ENCODE measurements around the gene TRIM2.
"Not testable (repeated sequence)": the region's sequence is repeated elsewhere in the genome, so short reads cannot be mapped to it uniquely, and the experiment has no call there.

The TRIM2 gene

DNA sequence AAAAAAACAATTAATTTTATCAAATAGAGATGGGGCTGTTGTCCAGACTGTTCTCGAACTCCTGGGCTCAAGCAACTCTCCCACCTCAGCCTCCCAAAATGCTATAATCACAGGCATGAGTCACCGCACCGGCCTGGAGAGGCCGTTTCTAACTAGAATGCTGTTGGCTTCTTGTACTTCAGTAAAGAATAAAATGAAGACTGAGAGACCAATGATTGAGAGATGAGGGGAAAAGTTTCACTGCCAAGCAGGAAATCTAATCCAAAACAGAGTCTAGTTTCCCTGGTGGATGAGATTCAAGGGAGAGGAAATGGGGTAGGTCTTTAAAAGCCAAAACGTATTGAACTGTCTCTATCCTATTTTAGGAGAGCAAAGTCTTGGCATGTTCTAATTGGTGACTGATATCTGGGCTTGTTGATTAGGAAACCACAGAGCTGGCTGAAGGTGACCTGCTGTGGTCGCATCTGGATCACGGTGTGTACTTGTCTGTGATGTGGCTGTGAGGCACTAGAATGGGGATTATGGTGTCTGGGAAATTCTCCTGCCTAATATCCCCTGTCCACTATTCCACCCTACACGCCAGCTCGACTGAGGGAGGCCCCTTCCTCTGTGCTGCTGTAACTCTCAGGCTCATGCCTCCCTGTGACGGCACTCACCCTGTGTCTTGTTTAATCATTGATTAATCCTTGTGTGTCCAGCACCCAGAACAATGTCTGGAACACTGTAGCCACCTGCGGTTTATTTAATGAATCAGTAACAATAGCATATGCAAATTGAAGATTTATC, 15.0 kb upstream of the TRIM2 start:
- DNase-seq (ENCODE audit: low read depth in 2 of 2), result no peak

DNA sequence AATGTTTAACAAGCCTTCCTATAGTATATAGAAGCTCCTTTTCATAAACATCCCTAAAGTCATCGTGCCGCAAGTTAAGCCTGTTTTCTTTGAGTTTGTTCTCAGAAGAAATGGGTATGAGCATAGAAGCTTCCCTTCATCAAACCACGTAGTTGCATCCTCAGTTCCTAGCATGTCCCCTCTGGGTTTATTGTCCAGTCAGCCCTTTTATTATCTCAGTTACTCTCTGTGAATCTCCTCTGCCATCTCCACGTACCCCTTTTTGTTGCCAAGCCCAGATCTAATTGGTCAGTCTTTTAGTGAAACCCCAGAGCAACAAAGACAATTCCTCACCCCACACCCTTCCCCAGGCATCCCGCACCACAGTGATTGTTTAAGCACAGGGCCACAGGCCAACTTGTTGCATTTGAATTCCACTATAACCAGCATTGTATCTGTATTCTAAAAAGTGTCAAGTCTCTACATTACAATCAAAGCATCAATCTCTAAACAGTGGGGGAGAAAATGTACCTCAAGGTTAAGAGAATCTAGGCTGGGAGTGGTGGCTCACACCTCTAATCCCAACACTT, 12.4 kb upstream of the TRIM2 start:
- no peak for DNase-seq (ENCODE audit: low read depth in 2 of 2)

DNA sequence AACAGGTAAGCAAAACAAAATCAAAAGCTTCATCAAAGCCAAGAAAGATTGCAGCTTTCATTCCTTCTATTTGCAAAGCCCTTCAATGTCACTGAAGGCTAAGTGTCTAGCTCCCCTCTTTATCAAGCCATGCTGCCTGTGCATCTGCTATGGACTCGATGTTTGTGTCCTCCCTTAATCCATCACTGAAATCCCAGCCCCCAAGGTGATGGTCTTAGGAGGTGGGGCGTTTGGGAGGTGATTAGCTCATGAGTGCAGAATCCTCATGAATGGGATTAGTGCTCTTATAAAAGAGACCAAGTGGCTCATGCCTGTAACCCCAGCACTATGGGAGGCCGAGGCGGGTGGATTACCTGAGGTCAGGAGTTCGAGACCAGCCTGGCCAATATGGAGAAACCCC, 6.9 kb upstream of the TRIM2 start:
- DNase-seq (ENCODE audit: low read depth in 2 of 2), result no peak

DNA sequence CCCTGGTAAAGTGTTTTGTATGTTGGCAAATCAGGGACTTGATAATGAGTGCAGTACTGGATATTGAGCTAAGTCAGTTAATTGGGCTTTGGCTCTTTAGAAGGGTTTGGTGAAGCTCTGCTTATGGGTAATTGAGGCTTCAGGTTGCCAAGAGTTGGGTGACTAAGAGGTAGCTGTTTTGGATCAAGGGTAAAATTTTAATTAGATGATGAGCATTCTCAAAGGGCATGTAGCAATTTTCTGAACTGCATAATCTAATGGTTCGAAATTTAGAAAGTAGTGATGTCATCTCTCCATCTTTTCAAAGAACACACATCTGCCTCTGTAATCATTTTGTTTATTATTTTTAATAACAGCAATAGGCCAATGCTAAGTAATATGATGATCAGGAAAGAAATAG, 5.5 kb upstream of the TRIM2 start:
- DNase-seq (ENCODE audit: low read depth in 2 of 2), result no peak

DNA sequence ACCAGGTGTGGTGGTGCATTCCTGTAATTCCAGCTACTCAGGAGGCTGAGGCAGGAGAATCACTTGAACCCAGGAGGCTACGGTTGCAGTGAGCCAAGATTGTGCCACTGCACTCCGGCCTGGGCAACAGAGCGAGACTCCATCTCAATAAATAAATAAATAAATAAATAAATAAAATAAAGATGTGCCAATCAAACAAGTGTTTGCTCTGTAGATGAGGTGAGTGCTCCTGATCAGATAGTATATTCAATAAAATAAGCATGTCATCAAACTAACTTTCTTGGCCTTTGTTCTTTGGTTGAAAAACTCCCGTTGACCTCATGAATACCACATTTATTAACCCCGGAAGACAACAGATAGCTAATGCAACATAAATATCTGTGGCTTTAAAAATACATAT, 497 bp upstream of the TRIM2 start:
- not testable (repeated sequence) for DNase-seq (ENCODE audit: low read depth in 2 of 2)

DNA sequence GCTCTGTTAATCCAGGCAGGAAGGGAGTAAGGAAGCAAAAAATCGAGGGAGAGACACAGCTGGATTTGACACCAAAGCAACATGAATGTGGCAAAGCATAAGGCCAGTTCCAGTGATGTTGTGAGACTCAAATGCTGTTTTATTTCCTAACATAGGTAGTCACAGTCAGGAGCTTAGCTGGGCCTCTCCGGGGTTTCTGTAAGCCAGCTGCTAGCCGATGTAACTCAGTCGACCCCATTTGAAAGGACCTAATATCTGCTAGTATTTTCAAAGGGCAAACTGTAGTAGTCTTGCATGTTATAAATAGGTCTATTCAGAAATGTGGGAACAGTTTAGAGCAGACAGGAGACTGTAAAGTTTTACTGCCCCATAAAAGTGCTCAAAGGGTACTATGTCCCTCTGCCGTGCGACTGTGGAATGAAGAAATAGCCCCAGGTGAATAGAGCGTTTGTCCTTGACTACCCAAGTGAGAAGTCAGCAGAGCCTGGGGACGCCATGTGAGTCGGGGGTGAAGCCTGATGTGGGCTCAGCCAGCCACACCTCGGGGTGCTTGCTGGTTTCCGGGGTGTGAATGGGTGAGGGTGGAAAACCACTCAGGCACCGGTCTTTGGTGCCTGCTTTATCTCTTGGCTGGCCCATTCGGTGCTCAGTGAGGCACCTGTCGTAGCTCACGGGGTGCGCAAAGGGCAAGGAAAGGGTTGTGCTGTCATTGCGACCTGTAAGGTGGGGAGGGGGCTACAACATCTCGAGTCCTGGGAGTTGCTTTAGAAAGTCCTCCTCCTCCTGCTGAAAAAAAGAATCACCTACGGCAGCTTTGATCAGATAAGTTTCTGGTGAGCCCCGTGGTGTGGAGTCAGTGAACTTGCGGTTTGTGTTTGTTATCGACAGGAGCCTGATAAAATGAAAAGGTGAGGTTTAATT, 745 bp downstream of the TRIM2 start:
- no peak for DNase-seq (ENCODE audit: low read depth in 2 of 2)

DNA sequence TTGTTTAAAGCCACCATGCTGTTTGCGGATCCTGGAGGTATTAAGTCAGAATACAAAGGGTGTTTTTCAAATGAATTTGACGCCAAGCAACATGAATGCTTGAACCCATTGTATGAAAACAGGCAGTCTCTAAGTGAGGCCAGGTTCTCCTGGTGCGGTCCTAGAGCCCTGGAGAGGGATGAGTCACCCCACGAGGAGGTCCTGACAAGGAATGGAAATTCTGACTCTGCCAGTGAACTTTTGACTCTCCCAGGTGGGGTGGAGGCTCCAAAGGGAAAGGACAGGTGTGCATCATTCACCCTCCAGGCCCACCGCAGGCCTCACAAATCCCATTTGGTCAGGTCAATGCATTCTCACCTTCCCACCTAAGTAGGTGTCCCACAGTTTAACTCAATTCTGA, 1.5 kb downstream of the TRIM2 start:
- DNase-seq (ENCODE audit: low read depth in 2 of 2), result no peak

DNA sequence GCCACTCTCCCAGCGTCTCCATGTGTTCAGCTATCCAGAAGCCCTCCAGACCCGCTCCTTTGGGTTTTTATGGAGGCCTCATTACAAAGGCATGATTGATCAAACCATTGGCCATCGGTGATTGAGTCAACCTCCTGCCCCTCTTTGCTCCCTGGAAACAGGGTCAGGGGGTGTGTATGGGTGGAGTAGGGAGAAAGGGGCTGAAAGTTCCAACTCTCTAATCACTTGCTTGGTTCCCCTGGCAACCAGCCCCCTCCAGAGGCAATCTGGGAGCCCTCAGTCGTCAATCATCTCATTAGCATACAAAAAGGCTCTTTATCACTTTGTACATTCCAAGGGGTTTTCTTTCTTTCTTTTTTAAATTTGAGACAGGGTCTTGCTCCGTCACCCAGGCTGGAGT, 2.3 kb downstream of the TRIM2 start:
- DNase-seq (ENCODE audit: low read depth in 2 of 2), result no peak

DNA sequence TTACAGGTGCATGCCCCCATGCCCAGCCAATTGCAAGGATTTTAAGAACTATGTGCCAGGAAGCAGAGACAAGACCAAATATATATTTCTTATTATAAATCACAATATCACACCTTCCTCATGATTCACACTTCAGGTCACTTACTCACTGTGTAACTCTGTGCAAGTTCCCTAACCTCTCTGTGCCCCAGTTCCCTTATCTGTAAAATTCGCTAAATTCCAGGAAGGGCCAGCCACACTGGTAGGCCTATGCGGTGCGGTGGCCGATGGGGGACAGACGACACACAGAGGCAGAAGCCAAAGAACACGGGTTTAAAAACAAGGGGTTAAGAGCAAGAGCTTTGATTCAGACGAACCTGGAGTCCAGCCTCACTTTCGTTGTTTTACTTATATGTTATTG, 2.8 kb downstream of the TRIM2 start:
- DNase-seq (ENCODE audit: low read depth in 2 of 2), result no peak

DNA sequence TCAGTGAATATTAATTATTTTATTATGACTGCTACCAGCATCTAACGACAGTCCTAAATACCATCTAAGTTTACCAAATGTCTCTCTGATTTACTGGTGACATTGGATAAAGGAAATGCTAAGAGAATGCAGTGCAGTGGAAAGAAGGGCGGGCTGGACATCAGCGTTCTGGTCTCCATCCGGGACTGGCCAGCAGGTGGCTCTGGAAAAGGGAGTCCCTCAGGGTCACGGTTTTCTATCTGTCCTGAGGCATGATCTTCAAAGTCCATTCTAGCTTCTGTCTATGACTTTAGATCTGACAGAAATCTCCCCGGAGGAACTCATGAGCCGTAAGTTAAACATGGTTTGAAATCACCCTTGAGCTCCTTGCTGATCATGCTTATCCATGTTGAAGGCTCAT, 3.3 kb downstream of the TRIM2 start:
- DNase-seq (ENCODE audit: low read depth in 2 of 2), result no peak

DNA sequence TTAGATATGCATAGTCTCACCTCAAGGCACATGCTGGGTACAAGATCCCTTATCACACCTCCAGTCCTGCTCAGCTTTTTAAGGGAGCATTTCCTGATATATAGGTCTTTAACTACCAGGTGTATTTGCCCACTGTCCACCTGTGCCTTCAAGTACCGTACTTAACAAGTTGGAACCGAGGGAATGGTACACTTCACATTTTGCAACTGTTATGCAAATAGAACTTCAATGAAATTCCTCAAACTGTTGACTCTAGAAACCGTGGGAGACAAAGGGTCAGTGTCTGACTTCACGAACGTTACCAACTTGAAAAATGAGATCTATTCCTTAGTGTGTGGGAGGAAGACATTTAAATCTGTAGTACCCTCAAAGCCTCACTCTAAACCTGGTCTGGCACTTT, 5.2 kb downstream of the TRIM2 start:
- no peak for DNase-seq (ENCODE audit: low read depth in 2 of 2)

DNA sequence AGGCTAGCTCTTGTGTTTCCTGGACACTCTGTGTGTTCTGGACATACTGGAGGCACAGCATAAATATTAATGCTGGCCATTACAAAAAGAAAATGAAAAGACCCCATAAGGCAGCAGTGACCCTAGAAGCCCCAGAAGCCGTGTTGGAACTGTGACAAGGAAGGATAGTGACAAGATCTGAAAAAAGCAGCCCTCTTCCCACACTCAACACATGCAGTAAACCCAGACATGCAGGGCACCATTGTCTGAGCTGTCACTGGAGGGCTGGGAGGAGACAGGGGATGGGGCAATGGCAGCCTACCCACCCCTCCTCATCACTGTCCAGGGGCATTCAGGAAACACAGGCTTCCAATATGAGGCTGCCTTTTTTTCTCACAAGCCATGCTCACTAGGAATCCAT, 6.5 kb downstream of the TRIM2 start:
- no peak for DNase-seq (ENCODE audit: low read depth in 2 of 2)

DNA sequence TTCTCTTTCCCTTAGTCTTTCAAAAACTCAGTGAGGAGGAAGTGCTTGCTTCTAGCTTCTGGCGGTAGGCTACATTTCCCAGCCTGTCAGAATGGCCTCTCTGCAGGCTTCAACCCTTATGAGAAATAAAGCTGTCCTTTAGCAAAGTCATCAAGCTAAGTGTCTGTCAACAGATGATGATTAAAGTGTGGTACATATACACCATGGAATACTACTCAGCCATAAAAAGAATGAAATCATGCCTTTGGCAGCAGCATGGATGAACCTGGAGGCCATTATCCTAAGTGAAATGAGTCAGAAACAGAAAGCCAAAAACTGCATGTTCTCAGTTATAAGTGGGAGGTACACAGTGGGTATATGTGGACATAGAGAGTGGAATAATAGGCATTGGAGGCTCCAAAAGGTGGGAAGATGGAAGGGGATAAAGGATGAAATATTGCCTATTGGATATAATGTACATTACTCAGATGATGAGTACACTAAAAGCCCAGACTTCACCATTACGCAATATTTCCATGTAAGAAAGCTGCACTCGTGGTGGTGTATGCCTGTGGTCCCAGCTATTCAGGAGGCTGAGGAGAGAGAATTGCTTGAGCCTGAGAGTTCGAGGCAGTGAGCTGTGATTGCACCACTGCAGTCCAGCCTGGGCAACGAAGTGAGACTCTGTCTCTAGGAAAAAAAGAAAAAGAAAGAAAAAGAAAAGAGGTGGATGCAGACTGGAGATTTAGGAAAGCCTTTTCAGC, 7.9 kb downstream of the TRIM2 start:
- peak; percentile 75 to 77 for DNase-seq (ENCODE audit: low read depth in 2 of 2)

DNA sequence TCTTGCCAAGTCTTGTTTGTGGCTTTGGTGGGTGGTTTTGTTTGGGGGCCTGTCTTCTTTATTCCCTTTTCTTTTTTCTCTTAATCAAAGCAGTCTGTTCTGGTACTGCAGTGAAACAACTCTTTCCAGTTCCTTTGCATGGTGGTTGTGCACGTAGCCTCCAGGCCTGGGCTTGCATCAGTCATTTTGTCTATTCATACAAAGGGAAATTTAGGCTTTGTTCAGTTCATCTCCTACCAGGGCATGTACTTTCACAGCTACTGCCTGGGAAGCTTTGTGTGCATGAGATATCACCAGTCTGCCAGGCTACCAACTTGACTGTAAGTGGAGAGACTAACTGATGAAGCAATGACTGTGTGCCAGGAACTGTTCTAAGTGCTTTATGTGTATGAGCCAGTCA, 8.5 kb downstream of the TRIM2 start:
- DNase-seq (ENCODE audit: low read depth in 2 of 2), result no peak

DNA sequence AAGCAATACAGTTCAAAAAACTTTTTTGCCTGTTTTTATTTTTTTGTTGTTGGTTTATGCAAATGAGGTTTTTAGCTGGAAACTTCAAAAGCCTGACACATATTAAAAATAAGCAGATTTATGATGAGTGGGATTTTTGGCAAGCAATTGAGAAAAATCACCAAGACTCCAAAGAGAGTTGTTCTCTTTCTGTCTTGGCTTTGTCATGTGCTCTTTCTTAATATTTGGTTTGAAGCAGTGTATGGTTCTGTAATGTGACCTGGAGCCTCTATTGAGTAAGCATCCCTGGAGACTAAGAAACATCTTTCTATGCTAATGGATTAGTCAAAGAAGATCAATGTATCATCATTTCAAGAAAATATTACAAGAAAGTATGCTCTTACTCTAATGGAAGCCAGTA, 11.7 kb downstream of the TRIM2 start:
- DNase-seq (ENCODE audit: low read depth in 2 of 2), result peak; percentile 41 to 49

DNA sequence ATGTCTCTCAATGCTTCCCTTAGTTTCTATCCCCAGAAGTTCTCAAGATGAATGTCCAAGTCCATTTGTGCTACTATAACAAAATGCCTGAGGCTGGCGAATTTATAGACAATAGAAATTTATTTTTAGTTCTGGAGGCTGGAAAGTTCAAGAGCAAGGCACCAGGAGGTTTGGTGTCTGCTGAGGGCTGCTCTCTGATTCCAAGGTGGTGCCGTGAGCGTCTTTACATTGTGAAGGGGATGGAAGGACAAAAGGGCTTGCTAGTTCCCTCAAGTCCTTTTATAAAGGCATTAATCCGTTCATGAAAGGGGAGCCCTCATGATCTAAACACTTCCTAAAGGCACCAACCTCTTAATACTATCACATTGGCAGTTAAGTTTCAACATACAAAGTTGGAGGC, 12.3 kb downstream of the TRIM2 start:
- no peak for DNase-seq (ENCODE audit: low read depth in 2 of 2)

DNA sequence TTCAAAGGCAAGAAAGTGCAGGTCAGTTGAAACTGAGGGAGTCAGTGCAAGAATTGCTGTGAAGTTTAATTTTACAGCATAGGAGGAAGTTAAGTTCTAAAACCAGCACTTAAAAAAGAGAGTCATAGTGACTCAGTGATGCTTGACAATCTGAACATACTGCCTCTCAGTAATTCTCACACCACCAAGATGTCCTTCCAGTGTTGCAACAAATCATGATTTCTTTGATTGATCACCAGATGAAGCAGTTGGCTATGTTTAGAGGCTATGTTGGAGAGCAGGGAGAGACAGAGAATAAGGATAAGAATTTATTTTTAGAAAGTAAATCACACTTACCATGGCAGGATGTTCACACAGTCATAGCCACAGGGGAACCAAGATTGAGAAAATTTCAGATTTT, 13.2 kb downstream of the TRIM2 start:
- peak; percentile 66 to 68 for DNase-seq (ENCODE audit: low read depth in 2 of 2)

DNA sequence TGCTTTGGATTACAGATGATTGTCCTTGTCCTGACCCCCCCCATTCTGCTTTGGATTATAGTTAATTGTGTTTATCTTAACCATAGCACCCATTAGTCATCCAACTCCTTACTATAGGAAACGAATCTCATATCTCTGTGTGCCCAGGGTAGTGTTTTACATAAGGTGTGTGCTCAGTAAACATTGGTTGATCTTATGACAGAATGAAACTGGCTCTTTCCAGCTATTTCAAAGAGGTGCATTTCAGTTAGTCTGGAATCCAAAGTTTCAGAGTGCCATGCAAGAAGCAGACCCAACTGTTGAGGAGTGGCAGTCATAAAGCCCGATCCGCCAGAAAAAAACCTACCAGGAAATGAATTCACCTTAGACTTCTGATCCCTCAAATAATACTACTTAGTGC, 14.7 kb downstream of the TRIM2 start:
- no peak for DNase-seq (ENCODE audit: low read depth in 2 of 2)

DNA sequence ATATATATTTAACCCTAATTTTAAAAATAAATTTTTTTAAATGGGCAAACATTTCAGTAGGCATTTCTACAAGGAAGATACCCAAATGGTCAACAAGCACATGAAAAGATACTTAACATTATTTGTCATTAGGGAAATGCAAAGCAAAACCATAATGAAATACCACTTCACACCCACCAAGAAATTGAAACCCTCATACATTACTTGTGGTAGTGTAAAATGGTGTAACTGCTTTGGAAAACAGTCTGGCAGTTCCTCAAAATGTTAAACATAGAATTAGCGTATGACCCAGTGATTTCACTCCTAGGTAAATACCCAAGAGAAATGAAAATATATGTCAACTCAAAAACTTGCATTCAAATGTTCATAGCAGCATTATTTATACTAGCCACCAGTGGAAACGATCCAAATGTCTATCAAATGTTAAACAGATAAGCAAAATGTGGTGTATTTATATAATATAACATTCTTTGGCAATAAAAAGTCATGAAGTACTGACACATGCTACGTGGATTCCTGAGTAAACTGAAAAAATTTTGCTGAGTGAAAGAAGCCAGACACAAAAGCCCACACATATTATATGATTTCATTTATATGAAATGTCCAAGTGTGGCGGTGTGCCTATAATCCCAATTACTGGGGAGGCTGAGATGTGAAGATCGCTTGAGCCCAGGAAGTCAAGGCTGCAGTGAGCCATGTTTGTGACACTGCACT, 16.6 kb downstream of the TRIM2 start:
- peak; percentile 60 to 65 for DNase-seq (ENCODE audit: low read depth in 2 of 2)

DNA sequence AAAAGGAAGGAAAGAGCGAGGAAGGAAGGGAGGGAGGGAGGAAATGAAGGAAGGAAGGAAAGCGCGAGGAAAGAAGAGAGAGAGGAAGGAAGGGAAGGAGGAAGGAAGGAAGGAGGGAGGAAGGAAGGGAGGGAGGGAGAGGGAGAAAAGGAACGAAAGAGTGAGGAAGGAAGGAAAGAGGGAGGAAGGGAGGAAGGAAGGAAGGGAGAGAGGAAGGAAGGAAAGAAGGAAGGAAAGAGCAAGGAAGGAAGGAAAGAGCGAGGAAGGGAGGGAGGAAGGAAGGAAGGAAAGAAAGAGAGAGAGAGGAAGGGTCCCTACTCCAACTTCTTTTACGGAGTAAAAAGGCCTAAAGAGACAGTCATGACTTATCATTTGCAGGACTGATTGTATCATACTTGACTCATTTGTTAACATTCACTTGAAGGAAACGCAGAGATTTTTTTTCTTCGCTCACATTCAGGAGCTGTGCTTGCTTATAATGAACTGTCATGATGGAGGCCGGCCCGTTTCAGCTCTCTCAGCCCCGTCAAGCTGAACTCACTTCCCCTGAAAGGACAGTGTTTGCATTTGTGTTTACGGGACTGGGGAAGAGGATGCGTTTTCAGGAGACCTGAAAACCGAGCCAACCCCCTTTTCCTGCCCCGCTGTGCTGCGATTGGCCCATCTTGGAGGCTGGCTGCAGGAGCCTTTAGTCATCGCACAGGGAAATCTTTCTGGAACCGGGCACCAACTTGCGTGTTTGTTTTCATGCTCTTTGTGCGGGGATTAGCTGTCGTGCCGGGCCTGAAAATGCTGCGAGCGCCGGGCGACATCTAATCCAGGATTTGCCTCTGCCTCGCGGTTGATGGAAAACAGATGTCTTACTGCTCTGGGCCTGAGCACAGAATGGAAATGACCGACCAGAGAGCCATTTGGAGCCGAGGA, 17.8 kb downstream of the TRIM2 start:
- DNase-seq (ENCODE audit: low read depth in 2 of 2), result peak; percentile 49 to 54

All from fibroblast of skin of left biceps (primary cell).